SIG-M5 (cell line): ENCODE measurements around the gene CDYL2.
"Not testable (repeated sequence)": the region's sequence is repeated elsewhere in the genome, so short reads cannot be mapped to it uniquely, and the experiment has no call there.

Experiments used
- DNase-seq: peaks from one replicate; lab custom pipeline; 2025; lab: John Stamatoyannopoulos, UW

CDYL2 gene

GRCh38 chr16:80669673-80670072, 134.7 kb downstream of the CDYL2 start:
- no peak for DNase-seq

DNA sequence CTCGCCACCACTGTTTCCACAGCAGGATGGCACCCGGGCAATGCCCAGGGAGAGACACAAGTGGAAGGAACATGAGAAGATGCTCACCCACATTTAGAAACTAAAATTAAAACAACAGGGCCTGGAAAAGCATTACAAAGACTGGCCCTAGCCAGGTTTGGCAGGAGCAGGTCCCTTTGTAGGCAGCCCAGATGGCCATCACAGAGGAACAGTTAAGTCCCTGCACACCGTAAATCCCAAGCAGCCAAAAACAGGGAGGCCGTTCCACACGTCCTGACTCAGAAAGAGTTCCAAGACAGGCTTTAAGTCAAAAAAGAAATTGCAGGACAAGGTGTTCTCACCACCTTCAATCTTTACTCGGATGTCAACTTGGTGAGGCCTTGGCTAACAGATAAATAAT, 136.5 kb downstream of the CDYL2 start:
- DNase-seq = no peak

GRCh38 chr16:80667251-80667560, 137.2 kb downstream of the CDYL2 start:
- DNase-seq = no peak

DNA sequence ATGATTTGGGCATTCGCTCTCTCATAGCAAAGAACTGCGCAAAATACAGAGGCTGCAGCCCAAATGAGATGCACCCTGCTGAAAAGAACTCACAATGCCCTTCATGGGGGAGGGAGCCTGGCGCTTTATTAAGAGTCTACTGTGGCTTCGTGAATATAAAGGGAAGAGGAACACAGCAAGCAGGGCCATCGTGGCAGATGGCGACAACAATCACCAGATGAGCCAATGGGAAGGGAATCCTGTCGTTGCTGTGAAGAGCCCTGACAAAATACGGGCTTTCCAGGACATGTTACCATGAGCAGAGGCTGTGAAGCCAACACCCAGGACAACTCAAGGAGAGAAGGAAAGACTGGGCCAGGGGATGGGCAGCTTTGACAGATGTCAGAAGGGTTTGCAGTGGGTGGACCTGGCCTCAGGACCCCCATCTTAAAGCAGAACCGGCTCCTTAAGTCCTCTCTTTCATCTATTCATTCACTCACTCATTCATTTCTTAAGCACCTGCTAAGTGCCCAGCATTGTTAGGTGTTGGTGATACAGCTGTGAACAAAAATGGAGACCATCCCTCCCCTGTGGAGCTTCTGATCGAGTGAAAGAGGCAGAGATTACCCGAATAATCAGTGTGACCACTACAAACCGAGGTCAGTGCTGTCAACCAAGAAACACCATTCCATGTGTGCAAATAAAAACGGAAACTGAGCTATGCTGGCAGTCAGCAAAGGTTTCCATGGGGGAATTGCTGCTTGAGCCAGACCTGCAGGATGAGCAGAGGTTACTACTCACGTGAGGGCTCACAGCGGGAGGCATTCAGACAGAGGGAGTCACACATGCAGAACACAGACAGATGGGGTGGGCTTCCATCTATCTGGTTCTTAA, 137.8 kb downstream of the CDYL2 start:
- DNase-seq = no peak

- no peak for DNase-seq
Observed at GRCh38 chr16:80665356-80665755, 139.0 kb downstream of the CDYL2 start.

DNA sequence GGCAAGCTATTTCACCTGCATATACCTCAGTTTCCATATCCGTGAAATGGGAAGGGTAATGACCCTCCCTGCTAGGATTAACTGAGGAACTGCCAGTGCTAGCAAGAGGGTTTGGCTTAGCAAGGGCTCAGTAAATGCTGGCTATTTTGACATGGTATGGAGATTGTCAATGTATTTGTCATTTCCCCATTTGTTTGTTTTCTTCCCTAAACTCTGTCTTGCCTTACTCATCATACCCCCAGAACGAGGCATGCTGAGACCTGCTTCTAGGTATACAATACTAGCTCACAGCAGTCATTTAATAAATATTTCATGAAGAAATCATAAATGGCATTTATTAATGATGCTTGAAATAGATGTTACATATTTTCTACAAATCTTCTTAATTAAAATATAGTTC, 139.6 kb downstream of the CDYL2 start:
- DNase-seq = no peak

GRCh38 chr16:80664226-80664625, 140.2 kb downstream of the CDYL2 start:
- no peak for DNase-seq

DNA sequence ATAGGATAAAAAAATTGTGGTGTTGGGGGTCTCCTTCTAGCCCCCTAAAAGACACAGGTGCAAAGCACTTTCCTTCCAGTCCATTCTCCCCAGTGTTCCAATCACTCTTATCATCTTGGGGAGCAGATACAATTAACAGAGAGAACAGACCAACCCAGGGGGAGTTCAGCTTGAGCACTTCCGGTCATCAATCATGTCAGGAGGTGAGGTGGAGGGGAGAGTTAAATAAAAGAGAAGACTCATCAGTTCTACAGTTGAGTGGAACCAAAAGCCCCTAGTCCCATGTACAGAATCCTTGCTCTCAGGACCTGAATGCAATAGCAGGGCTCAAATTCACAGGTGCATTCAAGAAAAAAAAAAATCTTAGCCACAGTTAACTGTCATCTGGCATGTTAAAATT, 141.3 kb downstream of the CDYL2 start:
- DNase-seq = no peak

- DNase-seq = no peak
Observed at GRCh38 chr16:80659865-80660264, 144.5 kb downstream of the CDYL2 start.

DNA sequence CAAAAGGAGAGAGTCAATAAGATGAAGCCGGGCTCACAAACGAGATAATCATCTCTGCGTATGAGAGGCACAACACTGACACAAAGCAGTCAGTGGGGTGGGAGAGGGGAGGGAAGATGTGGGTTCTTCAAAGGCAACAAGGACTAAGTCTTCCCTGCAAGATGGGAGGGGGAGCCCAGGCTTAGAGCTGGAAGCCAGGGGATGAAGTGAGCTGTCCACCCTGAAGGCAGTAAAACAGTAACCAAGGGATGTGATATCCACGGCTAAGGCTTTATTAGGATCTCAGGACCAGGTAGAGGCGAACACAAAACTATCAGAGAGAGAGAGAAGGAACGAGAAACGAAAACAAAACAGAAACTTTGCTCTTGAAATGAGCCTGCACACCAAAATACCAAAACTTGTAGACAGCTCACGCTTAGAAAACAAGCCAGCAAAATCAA, 147.7 kb downstream of the CDYL2 start:
- DNase-seq = no peak

DNA sequence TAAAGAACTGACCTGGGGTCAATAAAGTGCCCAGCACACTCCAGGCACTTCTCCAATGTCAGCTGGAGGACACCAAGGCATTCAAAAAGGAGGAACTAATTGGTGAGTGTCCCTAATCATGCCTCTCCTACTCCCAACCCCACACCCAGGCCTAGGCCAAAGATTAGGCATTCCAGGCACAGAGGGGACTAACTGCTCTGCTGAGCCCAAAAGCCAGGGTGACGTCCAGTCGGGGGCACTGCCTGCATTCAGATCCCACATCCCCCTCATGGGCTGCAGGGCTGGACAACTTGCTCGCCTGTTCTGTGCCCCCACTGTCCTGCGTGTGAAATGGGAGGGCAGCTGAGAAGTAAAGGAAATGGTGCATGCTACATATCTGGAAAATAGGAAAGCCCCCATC, 148.2 kb downstream of the CDYL2 start:
- DNase-seq = no peak

DNA sequence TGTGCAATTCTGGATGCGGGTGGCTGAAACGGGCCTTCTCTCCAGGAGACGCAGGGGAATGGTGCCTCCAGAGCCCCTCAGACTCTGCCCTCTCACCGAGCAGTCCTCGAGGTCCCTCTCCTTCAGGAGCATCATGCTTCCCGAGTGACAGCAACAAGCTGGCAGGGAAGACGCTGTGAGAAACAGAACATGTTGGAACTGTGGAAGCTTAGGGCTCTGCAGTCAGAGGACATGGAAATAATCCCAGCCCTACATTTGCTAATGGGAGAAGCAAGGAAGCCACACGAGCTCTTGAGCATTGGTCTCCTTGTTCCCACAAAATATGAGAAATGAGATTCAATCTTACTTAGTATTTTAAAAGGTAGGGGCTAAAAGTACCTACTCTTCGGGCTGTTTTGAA, 148.6 kb downstream of the CDYL2 start:
- DNase-seq = no peak

DNA sequence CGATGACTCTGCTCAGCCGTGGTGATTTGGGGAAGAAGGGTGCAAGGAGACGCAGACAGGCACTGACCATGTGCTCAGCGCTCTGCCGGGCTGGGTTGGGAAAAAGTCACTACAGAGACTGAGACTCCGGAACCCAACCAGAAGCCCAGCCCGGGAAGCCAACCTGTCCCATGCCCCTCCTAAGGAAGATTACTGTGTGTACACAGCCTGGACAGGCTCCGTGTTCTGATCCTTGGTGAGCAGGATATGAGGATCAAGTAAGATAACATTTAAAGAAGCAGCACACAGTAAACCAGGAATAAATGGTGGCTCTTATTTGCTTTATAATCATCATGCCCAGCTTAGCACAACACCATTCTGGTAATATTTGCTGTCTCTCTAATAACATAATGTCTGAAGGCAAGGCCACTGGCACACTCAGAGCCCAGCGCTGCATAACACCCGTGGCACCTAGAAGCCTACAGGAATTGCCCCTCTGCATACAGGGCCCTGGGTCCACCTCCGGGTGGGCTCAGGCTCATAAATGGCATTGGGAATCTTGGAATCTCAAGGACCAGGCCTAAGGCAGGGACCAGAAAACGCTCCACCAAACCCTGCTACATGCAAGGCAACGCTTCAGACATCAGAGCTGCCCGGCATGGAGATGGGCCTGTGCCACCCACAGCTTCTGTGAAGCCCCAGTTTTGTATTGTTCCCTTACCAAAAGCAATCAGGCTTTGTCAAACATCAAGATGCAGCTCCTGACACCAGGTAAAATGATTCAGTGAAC, 150.1 kb downstream of the CDYL2 start:
- no peak for DNase-seq

GRCh38 chr16:80652441-80652840, 152.0 kb downstream of the CDYL2 start:
- DNase-seq = no peak

DNA sequence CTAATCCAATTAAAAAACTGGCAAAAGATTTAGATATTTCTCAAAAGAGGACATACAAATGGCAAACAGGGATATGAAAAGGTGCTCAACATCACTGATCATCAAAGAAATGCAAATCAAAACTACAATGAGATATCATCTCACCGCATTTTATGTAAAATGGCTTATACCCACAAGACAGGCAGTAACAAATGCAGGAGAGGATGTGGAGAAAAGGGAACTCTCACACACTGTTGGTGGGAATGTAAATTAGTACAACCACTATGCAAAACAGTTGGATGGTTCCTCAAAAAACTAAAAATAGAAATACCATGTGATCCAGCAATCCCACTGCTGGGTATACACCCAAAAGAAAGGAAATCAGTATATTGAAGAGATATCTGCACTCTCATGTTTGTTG, 154.1 kb downstream of the CDYL2 start:
- DNase-seq = not testable (repeated sequence)

GRCh38 chr16:80640316-80640715, 164.1 kb downstream of the CDYL2 start:
- DNase-seq = no peak

DNA sequence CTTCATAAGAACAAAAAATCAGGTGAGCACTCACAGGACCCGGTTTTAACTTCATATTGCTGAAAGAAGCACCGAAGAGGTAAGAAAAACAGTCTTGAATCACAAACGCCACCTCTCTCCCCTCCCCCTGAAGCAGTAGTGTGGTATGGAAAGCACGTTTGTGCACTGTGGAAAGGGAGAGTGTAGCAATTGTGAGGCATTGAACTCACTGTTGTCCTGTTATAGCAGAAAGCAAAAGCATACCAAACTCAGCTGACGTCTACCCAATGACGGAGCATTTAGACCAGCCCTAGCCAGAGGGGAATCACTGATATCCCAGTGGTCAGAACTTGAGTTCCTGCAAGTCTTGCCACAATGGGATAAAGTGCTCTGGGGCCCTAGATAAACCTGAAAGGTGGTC, 164.8 kb downstream of the CDYL2 start:
- DNase-seq = no peak

DNA sequence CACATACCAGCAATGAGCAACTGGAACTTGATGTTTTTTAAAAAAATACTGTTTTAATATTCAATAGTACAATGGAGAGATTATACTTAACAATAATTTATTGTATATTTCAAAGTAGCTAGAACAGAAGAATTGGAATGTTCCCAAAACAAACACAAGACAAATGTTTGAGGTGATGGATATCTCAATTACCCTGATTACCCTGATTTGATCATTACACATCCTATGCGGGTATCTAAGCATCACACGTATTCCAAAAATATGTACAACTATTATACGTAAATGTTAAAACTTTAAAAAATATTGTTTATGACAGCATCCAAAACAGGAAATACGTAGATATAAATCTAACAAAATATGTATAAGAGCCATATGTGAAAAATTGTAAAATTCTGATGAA, 166.8 kb downstream of the CDYL2 start:
- DNase-seq = no peak

DNA sequence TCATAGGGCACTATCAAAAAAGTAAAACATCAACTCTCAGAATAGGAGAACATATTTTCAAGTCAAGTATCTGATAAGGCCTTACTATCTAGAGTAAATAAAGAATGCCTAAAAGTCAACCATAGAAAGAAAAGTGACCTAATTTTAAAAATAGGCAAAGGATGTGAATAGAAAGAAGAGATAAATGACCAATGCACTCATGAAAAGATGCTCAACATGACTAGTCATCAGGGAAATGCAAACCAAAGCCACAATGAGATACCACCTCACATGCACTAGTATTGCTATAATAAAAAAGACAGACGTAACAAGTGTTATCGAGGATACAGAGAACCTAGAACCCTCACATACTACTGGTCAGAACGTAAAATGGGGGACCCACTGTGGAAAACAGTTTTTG, 172.8 kb downstream of the CDYL2 start:
- no peak for DNase-seq

- DNase-seq = no peak
Observed at GRCh38 chr16:80628254-80628653, 176.1 kb downstream of the CDYL2 start.

GRCh38 chr16:80627108-80627507, 177.3 kb downstream of the CDYL2 start:
- no peak for DNase-seq

DNA sequence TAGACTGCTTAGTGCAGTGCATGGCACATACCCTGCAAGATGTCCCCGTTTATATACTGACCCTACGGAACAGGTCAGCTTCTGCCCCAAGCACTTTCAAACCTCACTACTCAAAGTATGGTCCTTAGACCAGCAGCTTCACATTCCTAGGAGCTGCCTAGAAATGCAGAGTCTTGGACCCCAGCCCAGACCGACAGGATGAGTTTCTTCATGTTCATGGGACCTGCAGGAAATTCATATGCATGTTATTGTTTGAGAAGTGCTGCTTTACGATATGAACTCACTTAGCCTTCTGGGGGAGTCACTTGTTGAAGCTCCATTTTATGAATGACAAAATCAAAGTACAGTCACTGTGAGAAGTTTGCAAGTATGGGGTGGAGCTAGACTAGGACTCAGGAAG, 181.0 kb downstream of the CDYL2 start:
- DNase-seq = no peak

DNA sequence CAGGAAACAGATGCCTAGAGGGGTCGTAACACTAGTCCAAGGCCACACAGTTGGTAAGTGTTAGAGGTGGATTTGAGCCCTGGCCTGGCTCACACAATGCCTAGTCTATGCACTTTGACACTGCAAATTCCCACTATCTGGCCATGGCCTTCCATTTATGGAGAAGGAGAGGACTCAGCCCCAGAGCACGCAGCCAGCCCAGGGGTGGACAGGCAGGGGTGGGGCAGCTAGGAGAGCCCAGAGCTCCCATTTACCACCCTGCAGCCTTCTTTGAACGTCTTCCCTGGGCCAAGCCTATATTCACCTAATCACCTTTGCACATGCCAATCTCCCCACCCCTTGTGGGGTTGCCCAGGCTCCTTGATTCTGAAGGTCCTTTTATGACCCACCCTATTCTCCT, 182.4 kb downstream of the CDYL2 start:
- no peak for DNase-seq
